K562 (cell line): Measurements from ENCODE around the gene F13B. TPM values are rescaled to one million over a fixed set of nuclear protein-coding genes. Genes with fewer than 3 reads are reported as not detected.

Experiments
- ATAC-seq: fragments of 200-7000 bp; cut with Tn5 transposase; 3 replicates; pipeline ENCODE4 v1.9.1; 2020; ENCODE audit warnings: moderate library complexity
- BruUV-seq: library from RNA; stranded (reverse); fragments of 400-500 nt; replicated peaks from 2 replicates; lab custom pipeline; 2021; lab: Mats Ljungman, UMichigan
- CTCF ChIA-PET: fragments of 300-600 bp; formaldehyde crosslinking; extraction: SDS; loops from one replicate; lab custom pipeline; 2021; ENCODE audit warnings: low intra/inter-chr PET ratio; lab: Yijun Ruan, JAX
- POLR2A ChIA-PET: fragments of 300-600, 350-650 bp; sonication (Branson Sonifier 250); formaldehyde crosslinking; extraction: SDS; loops from one replicate; lab custom pipeline; 2021; ENCODE audit warnings: antibody characterized with exemption, inconsistent platforms; lab: Yijun Ruan, JAX
- DNase-seq, 4 experiments: peaks; one replicate each; pipeline versions ENCODE4 v3.0.0 to v3.0.0-alpha.2; 2011 to 2018; ENCODE audit warnings: low spot score in 3 of 4, mixed read lengths in 3 of 4; ENCODE audit errors: extremely low read depth in 1 of 4
- FAIRE-seq: peaks from 2 replicates; lab custom pipeline; 2011; peaks lifted over from hg19 to GRCh38; lab: Jason Lieb, UNC
- H2AFZ ChIP-seq: 2 replicates; pipeline ENCODE4 v1.6.0; 2011; ENCODE audit warnings: low read depth, low read length, control low read depth, inconsistent platforms
- H3K27ac ChIP-seq: fragments of 200-600 bp; 3 replicates; pipeline ENCODE4 v1.8.0; 2011; ENCODE audit warnings: low read depth, mild to moderate bottlenecking, control low read depth, inconsistent platforms, low read length, moderate library complexity, mixed read lengths; ENCODE audit errors: extremely low read depth
- H3K27me3 ChIP-seq, 2 experiments: fragments of 300-600 bp in 1 of 2; 2 replicates in 1 of 2; 3 replicates in 1 of 2; pipeline versions ENCODE4 v1.6.0 to v1.8.0; 2011; ENCODE audit warnings: inconsistent platforms in 2 of 2, low read length in 2 of 2, mild to moderate bottlenecking in 1 of 2, mixed read lengths in 1 of 2, moderate library complexity in 1 of 2; ENCODE audit not compliant: control insufficient read depth in 2 of 2, insufficient read depth in 2 of 2
- H3K36me3 ChIP-seq: fragments of 300-600 bp; 3 replicates; pipeline ENCODE4 v1.8.0; 2011; ENCODE audit warnings: mild to moderate bottlenecking, low read length, inconsistent platforms; ENCODE audit not compliant: control insufficient read depth, insufficient read depth
- H3K4me1 ChIP-seq, 2 experiments: fragments of 200-600 bp in 1 of 2; replicated peaks in 1 of 2; 2 replicates in 1 of 2; 3 replicates in 1 of 2; pipeline versions ENCODE4 v1.5.1 to v1.8.0; 2011; ENCODE audit warnings: inconsistent platforms in 2 of 2, low read length in 2 of 2, mild to moderate bottlenecking in 1 of 2, mixed read lengths in 1 of 2, moderate library complexity in 1 of 2; ENCODE audit not compliant: control insufficient read depth in 2 of 2, insufficient read depth in 2 of 2
- H3K4me2 ChIP-seq: 2 replicates; pipeline ENCODE4 v1.6.1; 2011; ENCODE audit warnings: low read length, control low read depth, inconsistent platforms, mixed read lengths; ENCODE audit not compliant: insufficient read depth
- H3K4me3 ChIP-seq: fragments of 200-600 bp; sonication (generic), shearing (Covaris generic); 2 replicates; pipeline ENCODE4 v1.5.1; 2016; ENCODE audit warnings: control low read depth, inconsistent platforms
- H3K79me2 ChIP-seq: fragments of 200-600 bp; 3 replicates; pipeline ENCODE4 v1.8.0; 2011; ENCODE audit warnings: low read length, inconsistent platforms; ENCODE audit not compliant: control insufficient read depth, insufficient read depth
- H3K9ac ChIP-seq, 2 experiments: 2 replicates each; pipeline versions ENCODE4 v1.6.0 to v1.6.1; 2011; ENCODE audit warnings: low read depth in 2 of 2, low read length in 2 of 2, control low read depth in 1 of 2, inconsistent platforms in 1 of 2, mild to moderate bottlenecking in 1 of 2, mixed read lengths in 1 of 2; ENCODE audit not compliant: insufficient read depth in 1 of 2
- H3K9me1 ChIP-seq: one replicate; pipeline ENCODE4 v1.6.0; 2011; ENCODE audit warnings: inconsistent platforms, mild to moderate bottlenecking, low read length, moderate library complexity; ENCODE audit not compliant: control insufficient read depth, insufficient read depth
- H3K9me3 ChIP-seq: replicated peaks from 2 replicates; pipeline ENCODE4 v1.5.1; 2011; ENCODE audit warnings: low read depth, low read length, inconsistent platforms; ENCODE audit not compliant: control insufficient read depth, insufficient read depth
- H4K20me1 ChIP-seq: replicated peaks from 2 replicates; pipeline ENCODE4 v1.6.1; 2011; ENCODE audit warnings: low read length, inconsistent platforms, mixed read lengths; ENCODE audit not compliant: control insufficient read depth, insufficient read depth
- NR2C2 ChIP-seq, 2 experiments: fragments of 200-800 bp in 1 of 2; sonication (Bioruptor generic) in 1 of 2; sonication (generic) in 1 of 2; formaldehyde crosslinking in 1 of 2; IDR thresholded peaks; 2 replicates each; pipeline versions ENCODE4 v1.6.1 to v1.8.0; 2016 to 2022; ENCODE audit warnings: mild to moderate bottlenecking in 1 of 2, missing compliant biosample characterization in 1 of 2, missing genetic modification characterization in 1 of 2, missing genetic modification reagents in 1 of 2
- TSC22D4 ChIP-seq: fragments of 450-650 bp; IDR thresholded peaks from 2 replicates; pipeline ENCODE4 v1.6.1; 2016; ENCODE audit warnings: missing genetic modification characterization, missing biosample characterization, control low read depth
- ZKSCAN1 ChIP-seq: fragments of 150-350 bp; IDR thresholded peaks from 2 replicates; pipeline ENCODE4 v1.6.1; 2016; ENCODE audit warnings: low read depth, low read length
- ZKSCAN8 ChIP-seq: fragments of 200-800 bp; sonication (Bioruptor generic); IDR thresholded peaks from 2 replicates; pipeline ENCODE4 v1.6.1; 2016; ENCODE audit warnings: missing genetic modification characterization, missing compliant biosample characterization
- ZNF449 ChIP-seq: fragments of 250-450 bp; sonication (Bioruptor Pico); IDR thresholded peaks from 2 replicates; pipeline ENCODE4 v1.8.0; 2022; ENCODE audit warnings: moderate library complexity, mild to moderate bottlenecking, inconsistent platforms
- WGBS: fragments of 100-300 bp; shearing (Covaris generic); methylation state at CpG from one replicate; pipeline ENCODE4 v1.1.6; 2016; ENCODE audit warnings: low coverage, mixed read lengths; ENCODE audit not compliant: insufficient coverage; ENCODE audit errors: missing lambda C conversion rate; 5-methylcytosine and 5-hydroxymethylcytosine counted together
- in situ Hi-C: fragments of 300-500 bp; cut with MboI; formaldehyde crosslinking; loops from 4 replicates; pipeline ENCODE4 v1.15.0; 2018; ENCODE audit warnings: inconsistent platforms, mixed read lengths
- intact Hi-C: fragments of 100-400 bp; cut with micrococcal nuclease; formaldehyde crosslinking; loops from 2 replicates; pipeline ENCODE4 v1.14.2; 2022
- polyA plus RNA-seq, 8 experiments: library from polyadenylated mRNA; depleted of rRNA in 4 of 8; stranded (reverse) in 5 of 8; unstranded in 3 of 8; fragments of >200 nt; fragmentation: Nextera tagmentation in 2 of 8; fragmentation: Illumina TruSeq in 1 of 8; extraction: Ambion mirVana in 2 of 8; extraction: Trizol in 1 of 8; gene quantifications; 2 replicates each; pipeline versions ENCODE4 v1.2.1 to v1.2.3, GENCODE V29; 2011 to 2014; ENCODE audit warnings: inconsistent platforms in 1 of 8, missing spikeins in 1 of 8
- total RNA-seq, 7 experiments: library from RNA; depleted of rRNA in 6 of 7; stranded (reverse); fragments of >200 nt in 6 of 7; fragmentation: Illumina TruSeq in 2 of 7; extraction: Trizol in 2 of 7; gene quantifications; 2 replicates each; pipeline versions ENCODE4 v1.2.1 to v1.2.3, GENCODE V29; 2011 to 2021; ENCODE audit warnings: low replicate concordance in 1 of 7

F13B gene
- total and polyA plus RNA-seq, 9 of the 15 experiments (the other 6 are each of a cell fraction or from before 2014, with no cell fraction given): not detected

- no peaks in the 10 kb centered on the region for H3K36me3 ChIP-seq
- no peaks in the 10 kb centered on the region for H3K4me1 ChIP-seq
- whole genome bisulfite sequencing: 3% methylated on average over 1 of the region's 1 CpG
- POLR2A ChIA-PET: no interaction called here
- intact Hi-C loops (no loop called here), in situ Hi-C loops (no loop called here)
- TF ChIP-seq TSC22D4 (tag) (no peak), NR2C2 (CRISPR knock-in tag; IDR thresholded peaks at IDR 0.05) (no peak), NR2C2 (tag; IDR thresholded peaks at IDR 0.05) (no peak), ZKSCAN8 (CRISPR knock-in tag) (no peak), ZNF449 (CRISPR knock-in tag) (no peak), ZKSCAN1 (no peak)
- no peak overlapping the region for H2AFZ ChIP-seq
- DNase-seq: no peak
- ATAC-seq: no peak
- no peak overlapping the region for H3K4me3 ChIP-seq
- no peak overlapping the region for H3K9ac ChIP-seq
- H3K79me2 ChIP-seq: no peaks in the 10 kb centered on the region
- CTCF ChIA-PET: no interaction called here
- H3K9me1 ChIP-seq: no peaks in the 10 kb centered on the region
- BruUV-seq: no TSS peak
- no peak for FAIRE-seq
- no peak overlapping the region for H3K4me2 ChIP-seq
- H3K9me3 ChIP-seq: no peaks in the 10 kb centered on the region; the same call in 1 of the 2 replicates
- no peaks in the 10 kb centered on the region for H3K27me3 ChIP-seq
- no peak overlapping the region for H3K27ac ChIP-seq
- H4K20me1 ChIP-seq: no peaks in the 10 kb centered on the region
Observed at GRCh38 chr1:197076585-197076984, 9.5 kb upstream of the F13B start.
